ENCODE results near the gene CFAP97D1.

CFAP97D1 gene

DNA sequence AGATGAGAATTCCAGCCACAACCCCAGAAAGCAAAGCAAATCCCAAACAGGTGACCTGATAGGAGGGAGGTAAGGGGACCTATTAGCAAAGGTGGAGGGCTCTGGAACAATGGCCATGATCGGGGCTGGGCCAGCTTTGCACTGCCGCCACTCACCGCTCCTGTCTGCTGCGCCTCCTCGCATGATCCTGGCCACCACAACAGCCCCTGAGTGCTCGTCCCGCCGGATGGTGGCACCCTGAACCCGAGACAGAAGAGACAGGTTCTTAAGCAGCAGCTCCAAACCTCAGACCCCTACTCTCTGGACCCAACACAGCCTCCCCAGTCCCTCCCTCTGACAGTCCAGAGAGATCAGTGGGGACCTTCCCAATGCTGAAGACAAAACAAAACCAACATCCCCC, 47.4 kb downstream of the CFAP97D1 start:
- DNase-seq (ENCODE audit: low read depth in 2 of 2), result no peak

DNA sequence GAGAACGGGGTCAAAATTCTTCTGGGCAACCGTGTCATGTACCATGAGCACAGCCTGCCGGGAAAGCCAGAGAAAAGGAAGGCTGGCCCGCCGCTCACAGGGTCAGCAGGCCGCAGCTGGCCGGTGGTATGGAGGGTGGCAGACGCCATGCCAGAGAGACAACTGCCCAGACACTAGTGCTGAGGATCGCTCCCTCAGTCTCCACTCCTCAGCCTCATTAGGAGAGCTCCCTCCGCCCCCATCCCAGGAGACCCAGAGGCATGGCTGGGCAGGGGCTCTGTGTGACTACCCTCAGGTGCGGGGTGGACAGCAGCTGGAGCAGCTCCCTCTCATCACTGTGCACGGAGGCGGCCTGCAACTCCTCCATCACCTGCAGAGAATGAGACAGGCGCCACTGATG, 49.5 kb downstream of the CFAP97D1 start:
- no peak for DNase-seq (ENCODE audit: low read depth in 2 of 2)

DNA sequence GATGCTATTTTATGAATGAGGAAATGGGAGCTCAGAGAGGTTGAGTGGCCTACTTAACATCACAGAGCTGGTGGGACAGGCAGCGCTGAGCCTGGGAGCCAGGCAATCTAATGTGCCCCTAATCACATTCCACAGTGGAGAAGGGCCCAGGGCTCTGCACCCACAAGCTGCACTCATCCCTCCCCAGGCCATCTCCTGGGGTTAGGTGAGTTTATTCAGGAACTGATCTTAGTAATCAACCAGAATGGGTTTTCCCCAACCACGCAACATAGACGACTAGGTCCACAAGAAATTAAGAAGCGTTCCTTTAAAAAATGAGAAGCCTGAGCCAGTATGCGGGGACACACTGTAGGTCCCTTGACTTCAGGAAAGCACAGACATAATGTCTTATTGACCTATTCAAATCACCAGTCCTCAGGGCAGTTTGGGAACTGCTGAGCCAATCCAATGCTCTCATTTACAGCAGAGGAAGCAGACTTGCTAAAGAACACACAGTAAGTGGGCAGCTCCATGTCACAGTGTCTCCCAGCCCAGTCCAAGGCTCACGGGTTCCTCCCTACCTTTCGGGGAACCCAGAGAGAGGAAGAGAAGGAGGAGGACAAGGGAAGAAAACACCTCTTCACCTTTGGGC, 50.4 kb downstream of the CFAP97D1 start:
- DNase-seq (ENCODE audit: low read depth in 2 of 2), result no peak

GRCh38 chr17:43831633-43832032, 51.4 kb downstream of the CFAP97D1 start:
- DNase-seq (ENCODE audit: low read depth in 2 of 2), result no peak

- no peak for DNase-seq (ENCODE audit: low read depth in 2 of 2)
Measured at GRCh38 chr17:43832168-43832975, 52.1 kb downstream of the CFAP97D1 start.

DNA sequence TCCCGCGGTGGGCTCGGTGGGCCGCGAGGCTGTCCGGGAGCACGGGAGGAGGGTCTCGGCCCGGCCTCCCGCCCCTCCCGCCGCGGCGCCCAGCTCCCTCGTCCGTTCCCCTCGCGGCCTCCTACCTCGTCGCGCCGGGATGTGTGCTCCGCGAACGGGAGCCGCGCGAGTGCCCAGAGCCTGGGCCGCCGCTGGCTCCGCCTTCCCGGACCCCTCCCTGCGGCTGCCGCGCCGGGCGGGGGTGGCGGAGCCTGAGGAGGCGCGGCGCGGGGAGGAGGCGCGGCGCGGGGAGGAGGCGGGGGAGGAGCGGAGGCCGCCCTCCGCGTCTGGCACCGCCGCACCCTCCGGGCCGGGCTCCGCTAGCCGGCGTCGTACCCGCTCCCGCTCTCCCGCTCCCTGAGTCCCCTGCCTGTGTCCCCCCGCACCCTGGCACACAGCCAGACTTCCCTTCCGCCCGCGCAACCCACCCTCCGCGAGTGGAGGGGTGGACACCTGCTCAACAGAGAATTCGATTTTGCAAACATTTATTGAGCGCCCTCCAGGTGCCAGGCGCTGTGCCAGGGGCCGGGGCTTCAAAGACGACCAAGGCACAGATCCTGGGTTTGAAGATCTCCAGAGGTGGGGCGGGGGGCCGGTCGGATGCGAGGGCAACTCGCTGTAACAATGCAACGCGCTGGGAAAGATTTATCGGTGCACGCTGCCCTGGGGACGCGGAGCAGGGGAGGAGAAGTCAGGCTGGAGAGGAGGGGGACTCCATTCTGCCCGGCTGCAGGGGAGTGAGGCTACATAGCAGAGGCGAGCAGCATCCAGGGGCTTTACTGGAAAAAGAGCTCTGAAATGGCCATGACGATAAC, 53.0 kb downstream of the CFAP97D1 start, which contains the start of gene MPP3:
TSS of gene MPP3 (minus strand) at position 171 of the 854 bp plus-strand sequence. CDS start 1,240 bp downstream, outside the sequence.
- DNase-seq (ENCODE audit: low read depth in 2 of 2), result peak in 1 of 2 donors; percentile 19

DNA sequence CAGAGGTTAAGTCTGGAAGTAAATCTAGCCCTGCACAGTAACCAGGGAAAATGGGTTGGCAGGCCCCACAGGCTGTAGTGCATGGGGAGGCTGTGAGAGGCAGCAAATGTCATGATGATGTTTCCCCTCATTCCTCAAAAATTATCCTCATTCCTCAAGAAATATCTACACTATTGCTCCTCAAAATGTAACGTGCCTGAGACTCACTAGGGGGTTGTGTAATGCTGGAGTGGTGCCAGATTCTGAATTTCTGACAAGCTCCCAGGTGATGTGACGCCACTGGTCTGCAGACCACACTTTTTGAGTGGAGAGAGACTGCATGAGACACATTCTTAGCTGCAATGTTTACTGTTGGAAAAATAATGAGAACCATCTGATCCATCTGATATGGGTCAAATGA, 53.9 kb downstream of the CFAP97D1 start:
- DNase-seq (ENCODE audit: low read depth in 2 of 2), result no peak

Measured in stimulated activated CD8-positive, alpha-beta memory T cell treated with anti-CD3 and anti-CD28 coated beads, Interleukin-15, amount 100 ng/mL, for 4 hours (primary cell).